ENCODE data around the gene AMDHD2.
A peak's percentile ranks its signal among the peaks of the same experiment; 100 is the strongest.

DNA sequence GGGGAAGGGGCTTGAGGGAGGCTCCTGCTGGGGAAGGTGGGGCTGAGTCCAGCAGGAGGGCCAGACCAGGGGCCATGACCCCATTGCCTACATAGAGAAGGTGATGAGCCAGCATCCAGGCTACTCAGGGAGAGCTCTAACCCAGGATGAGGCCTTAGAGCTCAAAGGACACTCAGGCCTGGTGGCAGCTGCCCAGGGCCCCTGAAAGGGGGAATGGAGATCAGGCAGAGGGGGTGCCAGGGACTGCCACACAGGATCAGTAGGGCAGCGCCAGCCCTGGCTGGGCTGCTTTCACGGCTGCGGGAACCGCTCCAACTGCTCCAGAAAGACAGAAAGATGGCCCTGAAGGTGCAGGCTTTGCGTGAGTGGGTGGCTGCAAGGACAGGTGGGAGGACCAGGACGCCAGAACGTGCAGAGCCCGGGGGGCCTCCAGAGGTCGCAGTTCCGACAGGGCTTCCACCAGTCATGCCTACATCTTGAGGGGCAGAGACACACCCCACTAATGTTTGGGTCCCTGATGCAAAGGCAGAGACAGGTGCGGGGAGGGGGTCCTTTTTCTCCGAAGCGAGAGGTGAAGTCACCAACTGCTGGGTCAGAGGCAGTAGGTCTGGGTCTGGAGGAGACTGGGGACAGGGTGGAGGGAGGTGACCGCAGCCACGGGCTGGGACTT lies 7.3 kb upstream of the AMDHD2 start:
- TF ChIP-seq, protein P1, sequence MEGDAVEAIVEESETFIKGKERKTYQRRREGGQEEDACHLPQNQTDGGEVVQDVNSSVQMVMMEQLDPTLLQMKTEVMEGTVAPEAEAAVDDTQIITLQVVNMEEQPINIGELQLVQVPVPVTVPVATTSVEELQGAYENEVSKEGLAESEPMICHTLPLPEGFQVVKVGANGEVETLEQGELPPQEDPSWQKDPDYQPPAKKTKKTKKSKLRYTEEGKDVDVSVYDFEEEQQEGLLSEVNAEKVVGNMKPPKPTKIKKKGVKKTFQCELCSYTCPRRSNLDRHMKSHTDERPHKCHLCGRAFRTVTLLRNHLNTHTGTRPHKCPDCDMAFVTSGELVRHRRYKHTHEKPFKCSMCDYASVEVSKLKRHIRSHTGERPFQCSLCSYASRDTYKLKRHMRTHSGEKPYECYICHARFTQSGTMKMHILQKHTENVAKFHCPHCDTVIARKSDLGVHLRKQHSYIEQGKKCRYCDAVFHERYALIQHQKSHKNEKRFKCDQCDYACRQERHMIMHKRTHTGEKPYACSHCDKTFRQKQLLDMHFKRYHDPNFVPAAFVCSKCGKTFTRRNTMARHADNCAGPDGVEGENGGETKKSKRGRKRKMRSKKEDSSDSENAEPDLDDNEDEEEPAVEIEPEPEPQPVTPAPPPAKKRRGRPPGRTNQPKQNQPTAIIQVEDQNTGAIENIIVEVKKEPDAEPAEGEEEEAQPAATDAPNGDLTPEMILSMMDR (conservative IDR thresholded peaks at IDR 0.05; ENCODE audit: low read length), result peak; percentile 70
- TF ChIP-seq EZH2phosphoT487 (IDR thresholded peaks at IDR 0.05; ENCODE audit: borderline replicate concordance, low read depth, low read length), result no peak
